GM19238 (cell line): ENCODE data around the gene EPHB3.

Experiments used
- DNase-seq: peaks from one replicate; pipeline ENCODE4 v3.0.0; 2011; ENCODE audit warnings: low spot score; ENCODE audit not compliant: insufficient read length

EPHB3 gene

GRCh38 chr3:184563941-184564684 lies 2.5 kb downstream of the EPHB3 start:
- DNase-seq, result no peak

GRCh38 chr3:184564685-184565385 lies 3.2 kb downstream of the EPHB3 start:
- DNase-seq, result no peak

GRCh38 chr3:184565421-184566211 lies 4.0 kb downstream of the EPHB3 start:
- DNase-seq, result no peak

- no peak for DNase-seq
Observed at GRCh38 chr3:184566441-184567414, 5.1 kb downstream of the EPHB3 start.

GRCh38 chr3:184567946-184568559 lies 6.5 kb downstream of the EPHB3 start:
- DNase-seq, result no peak

GRCh38 chr3:184568560-184568923 lies 7.0 kb downstream of the EPHB3 start:
- DNase-seq, result no peak

- DNase-seq, result no peak
Observed at GRCh38 chr3:184568924-184569829, 7.6 kb downstream of the EPHB3 start.

- DNase-seq, result no peak
Observed at GRCh38 chr3:184570035-184570434, 8.4 kb downstream of the EPHB3 start.

- no peak for DNase-seq
Observed at GRCh38 chr3:184570489-184570888, 8.9 kb downstream of the EPHB3 start.

GRCh38 chr3:184571750-184572377 lies 10.3 kb downstream of the EPHB3 start:
- no peak for DNase-seq

- DNase-seq, result no peak
Observed at GRCh38 chr3:184572633-184573270, 11.2 kb downstream of the EPHB3 start.

GRCh38 chr3:184574515-184575417 lies 13.2 kb downstream of the EPHB3 start:
- DNase-seq, result no peak

- DNase-seq, result no peak
Observed at GRCh38 chr3:184575701-184576100, 14.1 kb downstream of the EPHB3 start.

- DNase-seq, result no peak
Observed at GRCh38 chr3:184576457-184577240, 15.1 kb downstream of the EPHB3 start.

- DNase-seq, result no peak
Observed at GRCh38 chr3:184577546-184577945, 16.0 kb downstream of the EPHB3 start.

- no peak for DNase-seq
Observed at GRCh38 chr3:184578218-184578617, 16.6 kb downstream of the EPHB3 start.

- no peak for DNase-seq
Observed at GRCh38 chr3:184578822-184579221, 17.2 kb downstream of the EPHB3 start.
